Natural killer cell (primary cell): ENCODE results near the gene ANKRD18A. TPM values are rescaled to one million over a fixed set of nuclear protein-coding genes. Genes with fewer than 3 reads are reported as not detected.

Experiments
- ATAC-seq, 3 donors: fragments of 150-1000 bp in 2 of 3; fragments of 200-7000 bp in 1 of 3; cut with Tn5 transposase; 1 replicate in 1 of 3; 2 replicates in 2 of 3; pipeline ENCODE4 v1.10.0; 2021; ENCODE audit warnings: mild to moderate bottlenecking in 2 of 3, moderate library complexity in 2 of 3
- DNase-seq, 2 donors: peaks; one replicate each; pipeline versions ENCODE4 v3.0.0 to v3.0.0-alpha.2; 2013 to 2021; ENCODE audit warnings: mixed read lengths in 1 of 2
- H3K27ac ChIP-seq: one replicate; pipeline ENCODE4 v1.5.1; 2013; ENCODE audit warnings: mild to moderate bottlenecking, low read length
- H3K27me3 ChIP-seq: one replicate; pipeline ENCODE4 v1.6.1; 2013; ENCODE audit warnings: low read length; ENCODE audit not compliant: control insufficient read depth, insufficient read depth
- H3K36me3 ChIP-seq: one replicate; pipeline ENCODE4 v1.6.1; 2013; ENCODE audit warnings: low read length; ENCODE audit not compliant: control insufficient read depth, insufficient read depth
- H3K4me1 ChIP-seq: one replicate; pipeline ENCODE4 v1.6.1; 2013; ENCODE audit warnings: low read length; ENCODE audit not compliant: control insufficient read depth, insufficient read depth
- H3K4me3 ChIP-seq: one replicate; pipeline ENCODE4 v1.5.1; 2013; ENCODE audit warnings: low read length
- H3K9me3 ChIP-seq: one replicate; pipeline ENCODE4 v1.6.1; 2013; ENCODE audit warnings: low read length; ENCODE audit not compliant: control insufficient read depth, insufficient read depth
- H3K27ac Mint-ChIP-seq, 2 donors: one replicate each; pipeline ENCODE4 v1.8.0; 2022; ENCODE audit warnings: mild to moderate bottlenecking in 2 of 2, mixed read lengths in 2 of 2, moderate library complexity in 1 of 2
- H3K27me3 Mint-ChIP-seq, 2 donors: one replicate each; pipeline ENCODE4 v1.8.0; 2022; ENCODE audit warnings: low read depth in 2 of 2, mixed read lengths in 2 of 2
- H3K36me3 Mint-ChIP-seq: one replicate; pipeline ENCODE4 v1.8.0; 2022; ENCODE audit warnings: mixed read lengths
- H3K4me1 Mint-ChIP-seq, 2 donors: one replicate each; pipeline ENCODE4 v1.8.0; 2022; ENCODE audit warnings: mixed read lengths in 2 of 2
- H3K4me3 Mint-ChIP-seq: one replicate; pipeline ENCODE4 v1.8.0; 2022; ENCODE audit warnings: mild to moderate bottlenecking, moderate library complexity, mixed read lengths
- H3K9me3 Mint-ChIP-seq, 2 donors: one replicate each; pipeline ENCODE4 v1.8.0; 2022; ENCODE audit warnings: mixed read lengths in 2 of 2
- CTCF ChIP-seq: fragments of 200-600 bp; IDR thresholded peaks from one replicate; pipeline ENCODE4 v1.8.0; 2022; ENCODE audit warnings: antibody characterized with exemption
- WGBS: methylation state at CpG from one replicate; pipeline ENCODE4 v1.1.7; 2013; ENCODE audit warnings: missing lambda C conversion rate; ENCODE audit not compliant: insufficient coverage; 5-methylcytosine and 5-hydroxymethylcytosine counted together
- intact Hi-C: fragments of 100-400 bp; cut with micrococcal nuclease; formaldehyde crosslinking; loops from one replicate; pipeline ENCODE4 v1.14.2; 2022
- total RNA-seq, 4 donors: library from RNA; stranded (reverse); fragments of 120-200 nt in 1 of 4; gene quantifications; one replicate each; pipeline versions ENCODE4 v1.2.3 to v1.2.4, GENCODE V29; 2013 to 2022

Gene ANKRD18A
- total RNA-seq, 3 donors from 2014 or later (not counting 1 experiment from before 2014, with no cell fraction given): 0.25 to 1.5 TPM; not detected in 1

DNA sequence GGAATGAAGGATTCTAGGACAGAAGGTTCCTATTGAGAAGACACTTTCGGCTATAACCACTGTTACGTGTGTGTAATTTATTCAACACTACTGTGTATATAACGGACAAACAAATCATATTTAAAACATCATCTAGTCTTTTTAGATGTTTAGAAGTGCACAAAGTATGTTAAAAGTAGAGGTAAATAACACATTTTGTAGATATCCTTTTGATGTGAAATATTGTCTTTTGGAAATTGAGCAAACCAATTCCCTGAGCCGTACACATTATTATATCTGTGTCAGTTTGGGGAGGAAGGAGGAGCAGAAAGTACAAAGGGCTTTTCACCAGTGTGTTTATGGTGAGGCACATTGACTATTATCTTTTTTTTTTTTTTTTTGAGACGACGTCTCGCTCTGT lies 39.1 kb upstream of the ANKRD18A start:
- no peak overlapping the region for H3K4me3 Mint-ChIP-seq
- H3K4me3 ChIP-seq: no peak overlapping the region
- intact Hi-C loops: no loop called here
- H3K9me3 ChIP-seq: no peaks in the 10 kb centered on the region
- peaks cover 27 to 77% of the 10 kb centered on the region in 2 donors for H3K27me3 Mint-ChIP-seq
- H3K36me3 ChIP-seq: no peaks in the 10 kb centered on the region
- no peak overlapping the region for H3K27ac Mint-ChIP-seq
- no peaks in the 10 kb centered on the region for H3K36me3 Mint-ChIP-seq
- no peaks in the 10 kb centered on the region for H3K9me3 Mint-ChIP-seq
- no peak overlapping the region for H3K27ac ChIP-seq
- no peaks in the 10 kb centered on the region for H3K27me3 ChIP-seq
- WGBS: 100% methylated on average over 2 of the region's 7 CpGs
- no peaks in the 10 kb centered on the region for H3K4me1 ChIP-seq
- ATAC-seq (no peak), DNase-seq (no peak)
- no peaks in the 10 kb centered on the region for H3K4me1 Mint-ChIP-seq
- TF ChIP-seq CTCF: no peak

DNA sequence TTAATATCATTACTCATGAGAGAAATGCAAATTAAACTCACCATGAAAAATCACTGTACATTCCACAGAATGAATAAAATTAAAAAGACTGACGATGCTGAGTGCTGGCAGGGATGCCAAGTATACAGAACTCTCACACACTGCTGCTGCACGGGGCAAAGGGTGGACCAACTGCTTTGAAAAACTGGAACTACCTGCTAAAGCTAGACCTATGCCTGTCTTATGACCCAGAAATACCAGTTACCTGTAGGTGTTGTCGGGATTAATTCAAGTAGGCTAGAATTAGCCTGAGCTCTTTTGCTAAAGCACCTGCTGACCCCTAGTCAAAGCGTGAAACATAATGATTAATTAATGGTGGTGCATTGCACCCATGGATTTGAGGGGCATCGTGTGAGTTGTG lies 36.5 kb upstream of the ANKRD18A start:
- DNase-seq (no peak), ATAC-seq (no peak)
- 37% methylated on average over 5 of the region's 5 CpGs for WGBS
- Mint-ChIP-seq H3K27ac (no peak overlapping the region), H3K9me3 (no peaks in the 10 kb centered on the region), H3K36me3 (no peaks in the 10 kb centered on the region), H3K4me3 (no peak overlapping the region), H3K27me3 (peaks cover 20 to 54% of the 10 kb centered on the region in 2 donors), H3K4me1 (no peaks in the 10 kb centered on the region)
- Histone ChIP-seq H3K4me1 (no peaks in the 10 kb centered on the region), H3K27ac (no peak overlapping the region), H3K4me3 (no peak overlapping the region), H3K9me3 (no peaks in the 10 kb centered on the region), H3K36me3 (no peaks in the 10 kb centered on the region), H3K27me3 (no peaks in the 10 kb centered on the region)
- intact Hi-C loops: no loop called here
- no peak for TF ChIP-seq CTCF

GRCh38 chr9:38652486-38652885 lies 32.1 kb upstream of the ANKRD18A start:
- Mint-ChIP-seq H3K9me3 (no peaks in the 10 kb centered on the region), H3K4me3 (no peak overlapping the region)
- intact Hi-C loops: no loop called here

More at GRCh38 chr9:38652486-38652885, 32.1 kb upstream of the ANKRD18A start:
- 75% methylated on average over 7 of the region's 7 CpGs for WGBS
- ATAC-seq (no peak), DNase-seq (no peak)
- Histone ChIP-seq H3K27me3 (no peaks in the 10 kb centered on the region), H3K27ac (no peak overlapping the region), H3K36me3 (no peaks in the 10 kb centered on the region), H3K4me1 (no peaks in the 10 kb centered on the region), H3K9me3 (no peaks in the 10 kb centered on the region), H3K4me3 (no peak overlapping the region)
- no peaks in the 10 kb centered on the region for H3K36me3 Mint-ChIP-seq
- TF ChIP-seq CTCF: no peak
- H3K4me1 Mint-ChIP-seq: no peaks in the 10 kb centered on the region
- H3K27ac Mint-ChIP-seq: no peak overlapping the region
- H3K27me3 Mint-ChIP-seq: peaks cover 16 to 24% of the 10 kb centered on the region in 2 donors
